ENCODE data around the gene FOXO6.
A peak's percentile ranks its signal among the peaks of the same experiment; 100 is the strongest.
"Not testable (repeated sequence)": the region's sequence is repeated elsewhere in the genome, so short reads cannot be mapped to it uniquely, and the experiment has no call there.

FOXO6 gene

DNA sequence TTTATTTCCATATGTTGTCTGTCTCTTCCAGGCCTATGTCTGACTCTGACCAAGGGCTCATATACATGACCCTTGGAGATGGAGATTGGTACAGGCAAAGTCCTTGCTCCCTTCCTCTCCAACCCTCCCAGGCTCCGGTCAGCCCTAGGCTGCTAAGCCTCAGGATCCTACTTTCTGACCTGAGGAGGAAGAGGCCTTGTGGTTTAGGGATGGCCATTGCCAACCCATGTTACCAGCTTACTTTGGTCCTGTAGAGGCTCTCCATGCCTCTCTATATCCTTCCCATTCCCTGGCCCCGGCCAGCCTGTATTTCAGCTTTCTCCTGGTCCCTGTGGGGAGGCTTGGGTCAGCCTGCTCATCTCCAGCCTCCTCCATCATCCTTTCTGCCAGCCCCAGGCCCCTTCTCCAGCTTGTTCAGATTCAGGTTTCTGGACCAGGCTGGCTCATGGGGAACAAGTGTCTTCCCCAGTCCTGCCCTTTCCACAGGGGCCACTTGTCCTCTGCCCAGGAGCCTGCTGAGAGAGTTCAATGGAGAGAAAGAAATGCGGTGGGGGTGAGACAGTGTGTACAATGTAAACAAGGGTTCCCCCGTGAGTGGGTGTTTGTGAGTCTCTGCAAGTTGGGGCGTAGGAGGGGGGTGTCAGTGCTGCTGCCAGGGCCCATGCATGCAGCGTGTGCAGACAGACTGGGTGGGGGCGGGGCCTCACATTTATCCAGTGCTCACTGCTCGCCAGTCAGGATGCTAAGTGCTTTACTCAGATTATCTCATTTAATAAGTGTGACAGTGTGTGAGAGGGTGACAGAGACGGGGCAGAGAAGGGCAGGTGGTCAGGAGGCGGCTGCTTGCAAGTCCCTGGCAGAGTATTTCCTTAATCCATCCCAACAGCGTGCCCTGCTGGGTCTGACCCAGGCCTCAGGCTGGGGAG is 31.3 kb upstream of the FOXO6 start:
- no peak for DNase-seq (ENCODE audit: low read depth)
- no peak overlapping the region for H3K4me3 ChIP-seq (ENCODE audit: low read length)
- TF ChIP-seq, protein P1, sequence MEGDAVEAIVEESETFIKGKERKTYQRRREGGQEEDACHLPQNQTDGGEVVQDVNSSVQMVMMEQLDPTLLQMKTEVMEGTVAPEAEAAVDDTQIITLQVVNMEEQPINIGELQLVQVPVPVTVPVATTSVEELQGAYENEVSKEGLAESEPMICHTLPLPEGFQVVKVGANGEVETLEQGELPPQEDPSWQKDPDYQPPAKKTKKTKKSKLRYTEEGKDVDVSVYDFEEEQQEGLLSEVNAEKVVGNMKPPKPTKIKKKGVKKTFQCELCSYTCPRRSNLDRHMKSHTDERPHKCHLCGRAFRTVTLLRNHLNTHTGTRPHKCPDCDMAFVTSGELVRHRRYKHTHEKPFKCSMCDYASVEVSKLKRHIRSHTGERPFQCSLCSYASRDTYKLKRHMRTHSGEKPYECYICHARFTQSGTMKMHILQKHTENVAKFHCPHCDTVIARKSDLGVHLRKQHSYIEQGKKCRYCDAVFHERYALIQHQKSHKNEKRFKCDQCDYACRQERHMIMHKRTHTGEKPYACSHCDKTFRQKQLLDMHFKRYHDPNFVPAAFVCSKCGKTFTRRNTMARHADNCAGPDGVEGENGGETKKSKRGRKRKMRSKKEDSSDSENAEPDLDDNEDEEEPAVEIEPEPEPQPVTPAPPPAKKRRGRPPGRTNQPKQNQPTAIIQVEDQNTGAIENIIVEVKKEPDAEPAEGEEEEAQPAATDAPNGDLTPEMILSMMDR (conservative IDR thresholded peaks at IDR 0.05; ENCODE audit: low read depth, low read length), result no peak

DNA sequence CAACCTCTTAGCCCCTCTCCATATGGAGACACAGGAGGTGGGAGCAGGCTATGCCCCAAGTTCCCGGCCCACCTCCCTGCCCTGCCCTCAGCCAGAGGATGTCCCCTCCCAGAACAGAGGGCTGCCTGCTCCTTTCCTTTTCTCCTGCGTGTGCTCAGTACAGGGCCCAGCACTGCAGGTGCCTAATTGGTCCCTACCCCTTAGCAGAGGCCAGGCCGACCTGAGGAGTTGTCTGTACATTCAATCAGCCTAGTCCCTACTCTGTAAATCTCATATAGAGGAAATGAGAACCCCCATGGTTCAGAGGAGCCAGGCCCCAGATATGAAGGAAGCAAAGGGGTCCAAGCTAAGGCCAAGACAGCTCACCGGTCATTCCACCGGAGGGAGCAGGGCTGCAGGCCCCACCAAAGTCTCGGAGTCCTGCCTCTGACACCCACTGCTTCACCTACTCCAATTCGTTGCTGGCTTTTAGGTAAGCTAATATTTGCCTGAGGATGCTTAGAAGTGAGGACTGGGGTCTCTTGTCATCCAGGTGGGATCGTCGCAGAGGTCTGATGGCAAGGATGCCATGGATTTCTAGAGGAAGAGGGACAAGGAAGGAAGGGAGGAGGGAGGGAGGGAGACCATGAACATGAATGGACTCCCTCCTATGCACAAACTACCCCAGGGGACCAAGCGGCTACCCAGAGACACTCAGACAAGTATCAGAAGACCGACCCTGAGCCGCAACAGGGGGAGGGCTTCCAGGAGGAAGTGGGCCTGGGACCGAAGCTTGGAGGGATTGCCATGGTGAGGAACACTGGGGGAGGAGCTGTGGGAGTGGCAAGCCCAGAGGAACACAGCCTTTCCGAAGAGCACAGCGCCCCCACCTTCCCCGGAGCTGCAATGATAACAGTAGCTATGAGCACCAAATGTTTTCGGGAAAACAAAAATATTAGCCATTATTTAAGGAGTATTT is 30.4 kb upstream of the FOXO6 start:
- TF ChIP-seq, protein P1 (conservative IDR thresholded peaks at IDR 0.05; ENCODE audit: low read depth, low read length), result peak; percentile 24
- no peak for DNase-seq (ENCODE audit: low read depth)
- no peak overlapping the region for H3K4me3 ChIP-seq (ENCODE audit: low read length)

DNA sequence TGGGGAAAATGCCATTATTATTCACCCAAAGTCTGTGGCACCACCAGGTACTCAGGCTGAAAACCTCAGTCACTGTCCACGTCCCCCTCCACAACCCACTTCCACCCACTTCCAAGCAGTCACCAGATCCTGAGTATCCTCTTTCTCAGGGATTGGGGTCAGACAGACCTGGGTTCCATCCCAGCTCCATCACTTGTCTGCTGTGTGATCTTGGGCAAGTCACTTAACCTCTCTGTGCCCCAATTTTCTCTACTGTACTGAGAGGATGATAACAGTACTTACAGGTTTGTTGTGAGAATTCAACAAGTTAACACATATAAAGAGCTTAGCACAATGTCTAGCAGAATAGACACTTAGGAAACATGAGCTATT is 29.7 kb upstream of the FOXO6 start:
- TF ChIP-seq, protein P1 (conservative IDR thresholded peaks at IDR 0.05; ENCODE audit: low read depth, low read length), result no peak
- H3K4me3 ChIP-seq (ENCODE audit: low read length), result no peak overlapping the region
- DNase-seq (ENCODE audit: low read depth), result no peak

DNA sequence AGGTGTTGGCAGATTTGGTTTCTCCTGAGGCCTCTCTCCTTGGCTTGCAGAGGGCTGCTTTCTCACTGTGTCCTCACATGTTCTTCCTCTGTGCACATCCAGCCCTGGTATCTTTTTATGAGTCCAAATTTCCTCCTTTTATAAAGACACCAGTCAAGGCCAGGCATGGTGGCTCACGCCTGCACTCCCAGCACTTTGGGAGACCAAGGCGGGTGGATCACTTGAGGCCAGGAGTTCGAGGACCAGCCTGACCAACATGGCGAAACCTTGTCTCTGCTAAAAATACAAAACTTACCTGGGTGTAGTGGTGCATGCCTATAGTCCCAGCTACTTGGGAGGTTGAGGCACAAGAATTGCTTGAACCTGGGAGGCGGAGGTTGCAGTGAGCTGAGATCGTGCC is 29.1 kb upstream of the FOXO6 start:
- H3K4me3 ChIP-seq (ENCODE audit: low read length); DNase-seq (ENCODE audit: low read depth): not testable (repeated sequence)

DNA sequence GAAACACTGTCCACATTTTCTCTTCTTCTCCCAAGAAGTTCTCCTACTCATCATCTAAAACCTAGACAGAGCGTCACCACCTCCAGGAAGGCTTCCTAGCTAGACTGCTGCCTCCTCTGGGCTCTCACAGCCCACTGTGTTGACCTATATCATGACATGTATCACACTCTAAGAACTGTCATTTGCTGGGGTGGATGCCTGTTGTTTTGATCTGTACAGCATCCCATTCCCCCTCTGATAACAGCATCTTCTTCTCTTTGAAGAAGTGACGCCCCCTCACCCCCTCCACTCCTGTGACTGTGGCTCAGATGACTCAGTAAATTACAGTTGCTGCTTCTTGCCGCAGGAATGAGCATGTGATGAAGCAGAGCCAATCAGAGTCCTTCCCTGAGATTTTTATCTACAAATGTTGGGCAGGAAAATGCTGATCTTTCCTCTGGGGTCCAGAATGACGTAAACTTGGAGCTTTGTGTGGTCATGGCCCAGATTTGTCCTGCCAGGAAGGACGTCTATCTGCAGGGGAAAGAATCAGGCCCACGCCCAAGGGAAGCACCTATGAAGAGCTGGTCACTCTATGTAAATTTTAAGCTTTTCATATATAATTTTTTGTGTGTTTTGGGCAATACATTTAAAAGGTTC is 28.0 kb upstream of the FOXO6 start:
- no peak overlapping the region for H3K4me3 ChIP-seq (ENCODE audit: low read length)
- DNase-seq (ENCODE audit: low read depth), result no peak
- TF ChIP-seq, protein P1 (conservative IDR thresholded peaks at IDR 0.05; ENCODE audit: low read depth, low read length), result no peak

DNA sequence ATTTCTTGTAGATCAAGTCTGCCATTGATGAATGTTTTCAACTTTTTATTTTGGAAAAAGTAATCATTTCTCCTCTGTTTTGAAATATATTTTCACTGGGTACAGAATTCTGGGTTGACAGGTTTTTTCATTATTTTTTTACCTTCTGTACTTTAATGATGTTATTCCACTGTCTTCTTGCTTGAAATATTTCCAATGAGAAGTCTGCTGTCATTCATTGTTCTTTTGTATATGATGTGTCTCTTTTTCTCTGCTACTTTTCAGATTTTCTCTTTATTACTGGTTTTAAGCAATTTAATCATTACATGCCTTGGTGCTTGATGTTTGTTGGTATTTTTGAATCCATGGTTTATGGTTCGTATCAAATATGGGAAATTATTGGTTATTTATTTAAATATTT is 22.4 kb upstream of the FOXO6 start:
- H3K4me3 ChIP-seq (ENCODE audit: low read length), result no peak overlapping the region
- no peak for DNase-seq (ENCODE audit: low read depth)
- TF ChIP-seq, protein P1 (conservative IDR thresholded peaks at IDR 0.05; ENCODE audit: low read depth, low read length), result no peak
